Breast epithelium (tissue), 3 donors: ENCODE measurements around the gene TTC28.

Experiments
- POLR2A ChIP-seq: fragments of 450-650 bp; IDR thresholded peaks from one replicate; pipeline ENCODE4 v1.6.1; 2016; ENCODE audit warnings: antibody characterized with exemption, mild to moderate bottlenecking, moderate library complexity
- TF ChIP-seq, protein P1 (sequence below), 3 donors: fragments of 450-650 bp; IDR thresholded peaks; one replicate each; pipeline ENCODE4 v1.5.1; 2016 to 2017; ENCODE audit warnings: antibody characterized with exemption in 3 of 3, mild to moderate bottlenecking in 3 of 3, moderate library complexity in 3 of 3

DNA sequence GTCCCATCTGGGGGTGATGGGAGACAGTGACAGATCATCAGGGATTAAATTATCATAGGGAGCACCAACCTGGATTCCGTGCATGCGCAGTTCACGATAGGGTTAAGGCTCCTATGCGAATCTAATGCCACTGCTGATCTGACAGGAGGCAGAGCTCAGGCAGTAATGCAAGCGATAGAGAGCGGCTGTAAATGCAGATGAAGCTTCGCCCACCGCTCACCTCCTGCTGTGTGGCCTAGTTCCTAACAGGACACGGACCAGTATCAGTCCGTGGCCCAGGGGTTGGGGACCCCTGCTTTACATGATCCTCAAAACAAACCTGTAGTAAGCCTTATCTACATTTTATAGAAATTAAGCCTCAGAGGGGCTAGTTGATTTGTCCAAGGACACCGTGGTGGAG, 94.3 kb downstream of the TTC28 start:
- TF ChIP-seq, protein P1, sequence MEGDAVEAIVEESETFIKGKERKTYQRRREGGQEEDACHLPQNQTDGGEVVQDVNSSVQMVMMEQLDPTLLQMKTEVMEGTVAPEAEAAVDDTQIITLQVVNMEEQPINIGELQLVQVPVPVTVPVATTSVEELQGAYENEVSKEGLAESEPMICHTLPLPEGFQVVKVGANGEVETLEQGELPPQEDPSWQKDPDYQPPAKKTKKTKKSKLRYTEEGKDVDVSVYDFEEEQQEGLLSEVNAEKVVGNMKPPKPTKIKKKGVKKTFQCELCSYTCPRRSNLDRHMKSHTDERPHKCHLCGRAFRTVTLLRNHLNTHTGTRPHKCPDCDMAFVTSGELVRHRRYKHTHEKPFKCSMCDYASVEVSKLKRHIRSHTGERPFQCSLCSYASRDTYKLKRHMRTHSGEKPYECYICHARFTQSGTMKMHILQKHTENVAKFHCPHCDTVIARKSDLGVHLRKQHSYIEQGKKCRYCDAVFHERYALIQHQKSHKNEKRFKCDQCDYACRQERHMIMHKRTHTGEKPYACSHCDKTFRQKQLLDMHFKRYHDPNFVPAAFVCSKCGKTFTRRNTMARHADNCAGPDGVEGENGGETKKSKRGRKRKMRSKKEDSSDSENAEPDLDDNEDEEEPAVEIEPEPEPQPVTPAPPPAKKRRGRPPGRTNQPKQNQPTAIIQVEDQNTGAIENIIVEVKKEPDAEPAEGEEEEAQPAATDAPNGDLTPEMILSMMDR (IDR thresholded peaks at IDR 0.05) = no peak
- TF ChIP-seq POLR2A = no peak
